GM10248 (cell line): ENCODE results near the gene LMOD2.

Experiments used
- CTCF ChIA-PET: fragments of 300-600 bp; sonication (Branson Sonifier 250); formaldehyde crosslinking; extraction: SDS; loops from one replicate; lab custom pipeline; 2021; ENCODE audit warnings: antibody characterized with exemption; lab: Yijun Ruan, JAX
- POLR2A ChIA-PET: fragments of 350-650 bp; sonication (Branson Sonifier 250); formaldehyde crosslinking; extraction: SDS; loops from one replicate; lab custom pipeline; 2020; ENCODE audit warnings: antibody characterized with exemption; lab: Yijun Ruan, JAX
- DNase-seq: peaks from one replicate; pipeline ENCODE4 v3.0.0; 2012; ENCODE audit errors: extremely low spot score
- TF ChIP-seq, protein P1 (sequence below): IDR thresholded peaks from 2 replicates; pipeline ENCODE4 v1.5.1; 2012; ENCODE audit warnings: mild to moderate bottlenecking, low read depth; ENCODE audit errors: extremely low read depth, missing control alignments, control extremely low read depth

The LMOD2 gene

DNA sequence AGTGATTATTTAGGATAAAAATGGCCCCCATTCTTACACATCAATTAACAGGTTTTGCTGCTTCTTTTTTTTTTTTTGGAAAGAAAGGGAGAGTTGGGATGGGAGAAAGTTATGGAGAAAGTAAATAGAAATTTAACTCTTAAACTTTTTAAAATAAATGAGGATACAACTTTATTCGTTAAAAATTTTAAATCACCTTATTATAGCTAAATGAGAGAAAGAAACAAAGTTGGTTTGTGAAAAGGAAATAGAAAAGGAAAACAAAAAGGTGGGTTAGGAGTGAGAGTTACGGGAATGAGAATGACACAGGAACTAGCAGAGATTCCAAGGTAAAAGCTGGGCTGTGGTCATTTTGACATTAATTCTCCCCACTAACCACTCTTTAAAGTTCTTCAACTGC is 34.9 kb downstream of the LMOD2 start:
- TF ChIP-seq, protein P1, sequence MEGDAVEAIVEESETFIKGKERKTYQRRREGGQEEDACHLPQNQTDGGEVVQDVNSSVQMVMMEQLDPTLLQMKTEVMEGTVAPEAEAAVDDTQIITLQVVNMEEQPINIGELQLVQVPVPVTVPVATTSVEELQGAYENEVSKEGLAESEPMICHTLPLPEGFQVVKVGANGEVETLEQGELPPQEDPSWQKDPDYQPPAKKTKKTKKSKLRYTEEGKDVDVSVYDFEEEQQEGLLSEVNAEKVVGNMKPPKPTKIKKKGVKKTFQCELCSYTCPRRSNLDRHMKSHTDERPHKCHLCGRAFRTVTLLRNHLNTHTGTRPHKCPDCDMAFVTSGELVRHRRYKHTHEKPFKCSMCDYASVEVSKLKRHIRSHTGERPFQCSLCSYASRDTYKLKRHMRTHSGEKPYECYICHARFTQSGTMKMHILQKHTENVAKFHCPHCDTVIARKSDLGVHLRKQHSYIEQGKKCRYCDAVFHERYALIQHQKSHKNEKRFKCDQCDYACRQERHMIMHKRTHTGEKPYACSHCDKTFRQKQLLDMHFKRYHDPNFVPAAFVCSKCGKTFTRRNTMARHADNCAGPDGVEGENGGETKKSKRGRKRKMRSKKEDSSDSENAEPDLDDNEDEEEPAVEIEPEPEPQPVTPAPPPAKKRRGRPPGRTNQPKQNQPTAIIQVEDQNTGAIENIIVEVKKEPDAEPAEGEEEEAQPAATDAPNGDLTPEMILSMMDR: no peak
- POLR2A ChIA-PET: no interaction called here
- CTCF ChIA-PET: interaction anchor here (1.2 to 5.7 kb wide), 6 partner anchors 11 to 196 kb away, joined by 3 to 33 read pairs (median 4); partner anchors contain the start of gene WASL
- DNase-seq: no peak

DNA sequence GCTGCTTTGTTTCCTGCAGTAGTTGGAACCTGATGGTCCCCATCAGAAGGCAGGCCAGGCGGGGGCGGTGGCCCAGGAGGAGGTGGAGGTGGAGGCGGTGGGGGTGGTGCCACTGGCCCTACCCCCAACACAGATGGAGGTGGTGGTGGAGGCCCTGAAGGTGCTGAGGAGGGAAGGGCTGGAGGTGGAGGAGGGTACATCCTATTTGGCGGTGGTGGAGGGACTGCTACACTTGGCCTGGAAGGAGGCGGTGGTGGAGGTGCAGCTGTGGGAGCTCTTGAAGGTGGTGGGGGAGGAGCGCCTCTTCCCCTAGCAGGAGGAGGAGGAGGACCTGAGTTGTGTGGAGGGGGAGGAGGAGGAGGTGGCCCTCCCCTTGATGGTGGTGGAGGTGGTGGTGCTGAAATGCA is 36.8 kb downstream of the LMOD2 start:
- ChIA-PET POLR2A (no interaction called here), CTCF (interaction anchor here (1.1 to 5.7 kb wide), 4 partner anchors 9 to 174 kb away, joined by 4 to 33 read pairs (median 5); partner anchors contain the start of gene WASL)

DNA sequence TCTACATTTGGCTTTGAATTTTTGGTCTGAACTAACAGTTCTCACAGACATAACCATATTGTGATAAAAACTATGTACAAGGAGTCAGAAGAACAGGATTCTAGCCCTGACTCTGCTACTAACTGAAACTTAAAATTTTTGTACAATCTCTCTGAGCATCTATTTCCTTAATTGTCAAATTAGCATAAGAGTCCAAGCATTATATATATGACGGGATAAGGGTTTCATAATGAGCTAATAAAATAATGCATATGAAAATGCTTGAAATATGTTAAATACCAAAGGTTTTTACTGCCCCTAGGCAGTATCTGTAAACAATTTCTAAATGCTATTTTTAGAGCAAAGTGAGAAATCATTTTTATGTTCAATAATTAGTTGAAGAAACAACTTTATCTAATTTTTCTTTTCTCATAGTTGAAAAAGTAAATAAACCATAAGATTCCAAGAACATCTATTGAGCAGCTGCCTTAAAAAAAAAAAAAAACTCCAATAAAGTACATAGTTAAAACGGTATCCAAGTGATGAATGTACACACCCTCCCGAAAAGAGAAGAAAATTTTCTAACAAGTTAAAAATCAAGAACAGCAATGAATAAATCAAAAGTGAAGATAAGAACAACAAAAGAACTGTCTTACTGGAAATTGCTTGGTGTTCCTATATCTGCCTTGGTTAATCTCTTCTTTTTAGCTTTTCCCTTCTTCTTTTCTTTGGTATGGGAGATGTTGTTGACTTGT is 40.4 kb downstream of the LMOD2 start:
- no peak for DNase-seq
- TF ChIP-seq, protein P1: no peak
- POLR2A ChIA-PET: no interaction called here
- CTCF ChIA-PET: interaction anchor here (1.5 kb wide), 1 partner anchor 12 kb away, joined by 3 read pairs; no protein-coding TSS in a partner anchor

More for the DNA sequence above, 36.8 kb downstream of the LMOD2 start:
- TF ChIP-seq, protein P1: no peak
- no peak for DNase-seq

DNA sequence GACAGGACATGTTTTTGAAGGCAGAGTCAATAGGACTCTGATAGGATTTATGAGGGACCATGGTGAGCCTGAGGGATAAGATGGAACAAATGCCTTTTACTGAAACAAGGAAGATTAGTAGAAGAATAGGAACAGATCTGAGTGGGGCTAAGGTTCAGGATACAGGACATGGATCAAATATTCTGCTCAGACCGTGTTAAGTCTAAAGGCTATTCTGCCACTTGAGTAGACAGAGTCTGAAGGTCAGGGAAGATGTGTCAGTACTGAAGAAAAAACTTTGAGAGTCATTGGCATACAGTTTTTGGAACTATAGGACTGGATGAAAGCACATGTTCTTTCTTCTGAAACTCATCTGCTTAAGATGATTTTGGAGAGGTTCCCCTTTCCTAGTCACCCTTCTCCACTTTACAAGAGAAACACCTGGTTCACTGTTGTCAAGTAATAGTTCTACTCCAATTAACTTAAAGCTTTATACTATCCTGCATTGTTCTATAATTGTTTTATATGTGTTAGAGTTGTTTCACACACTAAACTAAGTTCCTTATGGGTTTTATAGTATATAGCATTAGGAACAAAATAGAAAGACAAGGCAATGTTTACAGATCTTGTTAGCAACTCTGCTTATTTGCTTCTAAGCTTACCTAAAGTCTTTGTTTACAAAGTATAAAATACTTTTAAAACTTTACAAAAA is 49.7 kb downstream of the LMOD2 start:
- POLR2A ChIA-PET: no interaction called here
- CTCF ChIA-PET: interaction anchor here (1.2 to 2.3 kb wide), 4 partner anchors 11 to 167 kb away, joined by 3 to 10 read pairs (median 6); partner anchors contain the start of gene WASL
- TF ChIP-seq, protein P1: no peak
- no peak for DNase-seq

DNA sequence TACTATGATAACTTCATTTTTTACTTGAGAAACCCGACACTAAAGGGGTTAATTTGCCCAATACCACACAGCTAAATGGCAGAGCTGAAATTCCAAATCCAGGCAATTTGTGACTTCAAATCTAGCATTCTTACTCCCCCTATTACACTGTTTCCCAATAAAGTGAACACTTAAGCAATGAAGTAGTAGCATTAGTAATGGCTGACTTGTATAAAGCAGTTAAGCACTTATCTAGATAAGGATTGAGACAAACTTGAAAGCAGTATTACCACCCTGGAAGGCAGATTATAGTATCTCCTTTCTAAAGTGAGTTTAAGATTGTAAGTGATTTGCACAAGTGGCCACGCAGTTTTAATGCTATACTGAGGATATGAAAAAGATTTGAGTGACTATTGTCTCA is 53.9 kb downstream of the LMOD2 start:
- CTCF ChIA-PET: interaction anchor here (1.0 to 2.2 kb wide), 2 partner anchors 8 kb away, joined by 3 to 8 read pairs; no protein-coding TSS in a partner anchor
- TF ChIP-seq, protein P1: no peak
- POLR2A ChIA-PET: no interaction called here
- DNase-seq: no peak

DNA sequence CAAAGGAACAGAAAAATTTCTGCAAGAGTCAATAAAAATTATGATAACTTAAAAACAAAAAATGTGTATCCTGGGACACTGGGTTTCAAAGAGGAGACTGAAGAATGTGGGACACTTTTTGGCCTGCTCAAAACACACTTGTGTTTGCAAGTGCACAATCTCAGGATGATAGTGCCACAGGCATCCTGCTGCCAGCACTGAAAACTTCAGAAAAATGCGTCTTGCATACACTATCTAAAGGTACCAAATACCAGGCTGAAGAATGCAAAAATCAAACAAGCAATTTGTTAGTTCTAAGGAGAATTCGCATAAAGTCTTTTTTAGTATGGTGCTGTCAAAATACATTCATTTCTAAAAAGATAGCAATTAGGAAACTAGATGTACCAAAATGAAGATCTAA is 55.0 kb downstream of the LMOD2 start:
- no peak for DNase-seq
- TF ChIP-seq, protein P1: no peak
- ChIA-PET POLR2A (no interaction called here), CTCF (no interaction called here)
